OCI-LY1 (cell line): ENCODE measurements around the gene ZNF574.

Source experiments
- H2AFZ ChIP-seq: fragments of 200-600 bp; sonication (generic), shearing (Covaris generic); 2 replicates; pipeline ENCODE4 v1.6.0; 2014; ENCODE audit warnings: antibody characterized with exemption, mild to moderate bottlenecking, low read length
- H3F3A ChIP-seq: fragments of 200-600 bp; sonication (generic), shearing (Covaris generic); 2 replicates; pipeline ENCODE4 v1.6.0; 2014; ENCODE audit warnings: mild to moderate bottlenecking, antibody characterized with exemption, low read length, moderate library complexity; ENCODE audit not compliant: insufficient read depth
- H3K27ac ChIP-seq: fragments of 200-600 bp; sonication (generic); 2 replicates; pipeline ENCODE4 v1.5.1; 2014; ENCODE audit warnings: low read length, mixed run types, mild to moderate bottlenecking, low read depth; ENCODE audit not compliant: poor library complexity, severe bottlenecking
- H3K27me3 ChIP-seq: fragments of 200-600 bp; sonication (generic); 2 replicates; pipeline ENCODE4 v1.6.0; 2014; ENCODE audit warnings: antibody characterized with exemption, mild to moderate bottlenecking, low read length, moderate library complexity; ENCODE audit not compliant: insufficient read depth
- H3K36me3 ChIP-seq: fragments of 200-600 bp; sonication (generic); 2 replicates; pipeline ENCODE4 v1.6.1; 2014; ENCODE audit warnings: mild to moderate bottlenecking, antibody characterized with exemption, low read length, moderate library complexity, mixed read lengths; ENCODE audit not compliant: insufficient read depth
- H3K4me1 ChIP-seq: fragments of 200-600 bp; sonication (generic); 2 replicates; pipeline ENCODE4 v1.5.1; 2014; ENCODE audit warnings: mild to moderate bottlenecking, low read length, moderate library complexity; ENCODE audit not compliant: insufficient read depth, severe bottlenecking
- H3K4me2 ChIP-seq: fragments of 200-600 bp; sonication (generic), shearing (Covaris generic); 2 replicates; pipeline ENCODE4 v1.6.1; 2014; ENCODE audit warnings: low read length
- H3K4me3 ChIP-seq: fragments of 200-600 bp; sonication (generic); 2 replicates; pipeline ENCODE4 v1.5.1; 2014; ENCODE audit warnings: low read length, low read depth, mild to moderate bottlenecking, mixed read lengths; ENCODE audit not compliant: poor library complexity, severe bottlenecking
- H3K79me2 ChIP-seq: fragments of 200-600 bp; shearing (Covaris generic); 2 replicates; pipeline ENCODE4 v1.6.1; 2016; ENCODE audit warnings: mixed run types, low read length, mixed read lengths; ENCODE audit not compliant: insufficient read depth
- H3K9ac ChIP-seq: fragments of 200-600 bp; sonication (generic), shearing (Covaris generic); 2 replicates; pipeline ENCODE4 v1.6.1; 2014; ENCODE audit warnings: mild to moderate bottlenecking, low read length, mixed read lengths
- H3K9me2 ChIP-seq: fragments of 200-600 bp; sonication (generic), shearing (Covaris generic); 2 replicates; pipeline ENCODE4 v1.6.1; 2014; ENCODE audit warnings: low read depth, mild to moderate bottlenecking, low read length, mixed read lengths
- H3K9me3 ChIP-seq: fragments of 200-600 bp; shearing (Covaris generic); 2 replicates; pipeline ENCODE4 v1.6.1; 2014; ENCODE audit warnings: low read length, mixed read lengths
- H4K20me1 ChIP-seq: fragments of 200-600 bp; sonication (generic), shearing (Covaris generic); 2 replicates; pipeline ENCODE4 v1.6.0; 2016; ENCODE audit warnings: mild to moderate bottlenecking, low read length; ENCODE audit not compliant: insufficient read depth
- EZH2 ChIP-seq: fragments of 200-600 bp; sonication (generic), shearing (Covaris generic); IDR thresholded peaks from 2 replicates; pipeline ENCODE4 v1.8.0; 2017; ENCODE audit warnings: borderline replicate concordance, mixed run types, mild to moderate bottlenecking, antibody characterized with exemption, low read length, moderate library complexity, mixed read lengths
- TF ChIP-seq, protein P1 (sequence below): fragments of 200-600 bp; sonication (generic), shearing (Covaris generic); IDR thresholded peaks from 2 replicates; pipeline ENCODE4 v1.5.1; 2017; ENCODE audit warnings: mild to moderate bottlenecking, antibody characterized with exemption, low read length, moderate library complexity, mixed read lengths

ZNF574 gene

DNA sequence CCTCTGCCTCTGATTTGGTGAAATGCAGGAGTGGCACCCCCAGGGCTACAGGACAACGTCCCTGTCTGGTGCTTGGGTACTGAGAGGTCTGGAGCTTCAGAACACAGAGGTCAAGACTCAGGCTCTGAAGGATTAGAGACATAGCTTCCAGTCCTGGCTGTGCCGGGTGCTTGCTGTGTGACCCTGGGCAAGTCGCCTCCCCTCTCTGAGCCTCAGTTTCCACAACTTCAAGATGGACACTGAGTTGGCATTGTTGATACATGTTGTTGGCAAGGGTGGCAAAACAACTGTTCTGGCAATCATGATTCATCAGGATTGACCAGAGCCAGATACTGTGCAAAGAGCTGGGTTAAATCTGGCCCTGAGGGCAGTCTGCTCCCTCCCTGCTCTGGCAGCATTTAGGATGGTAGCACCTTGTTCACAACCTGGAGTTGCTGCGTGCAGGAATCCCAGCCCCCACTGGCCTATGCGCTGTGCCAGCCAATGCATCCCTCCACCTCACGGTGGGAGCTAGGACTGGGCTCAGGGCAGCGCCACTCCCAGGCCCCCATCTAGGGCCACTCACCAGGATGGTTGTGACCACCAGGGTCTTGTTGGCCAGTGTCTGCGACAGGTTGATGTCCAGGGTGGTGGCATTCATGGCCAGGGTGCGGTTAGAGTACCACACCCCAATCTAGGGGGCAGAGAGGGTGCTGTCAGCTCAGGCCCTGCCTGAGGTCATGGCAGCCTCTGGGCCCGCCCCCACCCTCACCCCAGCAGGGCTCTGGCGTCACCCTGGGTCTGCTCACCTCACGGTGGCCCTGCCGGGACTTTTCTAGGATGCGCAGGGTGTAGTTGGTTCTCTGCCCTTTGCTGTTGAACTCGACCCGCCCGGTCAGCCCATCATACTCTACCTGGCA is 22.7 kb upstream of the ZNF574 start:
- no peak overlapping the region for H2AFZ ChIP-seq
- TF ChIP-seq, protein P1, sequence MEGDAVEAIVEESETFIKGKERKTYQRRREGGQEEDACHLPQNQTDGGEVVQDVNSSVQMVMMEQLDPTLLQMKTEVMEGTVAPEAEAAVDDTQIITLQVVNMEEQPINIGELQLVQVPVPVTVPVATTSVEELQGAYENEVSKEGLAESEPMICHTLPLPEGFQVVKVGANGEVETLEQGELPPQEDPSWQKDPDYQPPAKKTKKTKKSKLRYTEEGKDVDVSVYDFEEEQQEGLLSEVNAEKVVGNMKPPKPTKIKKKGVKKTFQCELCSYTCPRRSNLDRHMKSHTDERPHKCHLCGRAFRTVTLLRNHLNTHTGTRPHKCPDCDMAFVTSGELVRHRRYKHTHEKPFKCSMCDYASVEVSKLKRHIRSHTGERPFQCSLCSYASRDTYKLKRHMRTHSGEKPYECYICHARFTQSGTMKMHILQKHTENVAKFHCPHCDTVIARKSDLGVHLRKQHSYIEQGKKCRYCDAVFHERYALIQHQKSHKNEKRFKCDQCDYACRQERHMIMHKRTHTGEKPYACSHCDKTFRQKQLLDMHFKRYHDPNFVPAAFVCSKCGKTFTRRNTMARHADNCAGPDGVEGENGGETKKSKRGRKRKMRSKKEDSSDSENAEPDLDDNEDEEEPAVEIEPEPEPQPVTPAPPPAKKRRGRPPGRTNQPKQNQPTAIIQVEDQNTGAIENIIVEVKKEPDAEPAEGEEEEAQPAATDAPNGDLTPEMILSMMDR: no peak
- H3K9me3 ChIP-seq: no peaks in the 10 kb centered on the region
- no peaks in the 10 kb centered on the region for H3F3A ChIP-seq
- H3K27ac ChIP-seq: no peak overlapping the region
- no peaks in the 10 kb centered on the region for H3K79me2 ChIP-seq
- H3K9ac ChIP-seq: no peak overlapping the region
- H3K4me3 ChIP-seq: no peak overlapping the region
- H3K4me2 ChIP-seq: no peak overlapping the region
- H4K20me1 ChIP-seq: no peaks in the 10 kb centered on the region
- peaks cover 7% of the 10 kb centered on the region for H3K4me1 ChIP-seq
- H3K9me2 ChIP-seq: no peaks in the 10 kb centered on the region
- H3K27me3 ChIP-seq: peaks cover 8% of the 10 kb centered on the region; the same call in 1 of the 2 replicates
- no peaks in the 10 kb centered on the region for H3K36me3 ChIP-seq

DNA sequence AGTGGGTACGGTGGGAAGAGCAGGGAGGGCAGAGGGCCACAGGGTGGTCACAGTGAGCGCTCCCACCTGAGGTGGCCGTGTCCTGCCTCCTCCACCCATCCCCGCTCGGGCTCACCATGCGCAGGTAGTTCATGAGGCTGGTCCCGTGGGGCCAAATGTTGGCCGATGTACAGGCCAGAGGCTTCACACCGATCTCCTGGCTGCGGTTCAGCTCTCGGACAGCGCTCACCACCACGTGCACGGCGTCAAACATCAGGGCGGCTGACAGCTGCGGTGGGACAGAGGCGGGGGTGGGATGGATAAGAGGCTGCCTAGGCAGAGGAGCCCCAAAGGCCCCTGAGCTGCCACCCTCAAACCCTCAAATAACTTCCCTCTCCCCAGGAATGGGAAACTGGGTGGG is 21.8 kb upstream of the ZNF574 start:
- no peaks in the 10 kb centered on the region for H3K79me2 ChIP-seq
- H2AFZ ChIP-seq: no peak overlapping the region
- no peak overlapping the region for H3K4me2 ChIP-seq
- no peak for TF ChIP-seq EZH2
- TF ChIP-seq, protein P1: no peak
- peaks cover 8% of the 10 kb centered on the region; the same call in 1 of the 2 replicates for H3K27me3 ChIP-seq
- H3K4me3 ChIP-seq: no peak overlapping the region
- no peaks in the 10 kb centered on the region for H3F3A ChIP-seq
- no peaks in the 10 kb centered on the region for H4K20me1 ChIP-seq
- no peak overlapping the region for H3K9ac ChIP-seq
- H3K27ac ChIP-seq: no peak overlapping the region
- no peaks in the 10 kb centered on the region for H3K36me3 ChIP-seq
- H3K4me1 ChIP-seq: peaks cover 3% of the 10 kb centered on the region
- no peaks in the 10 kb centered on the region for H3K9me3 ChIP-seq
- H3K9me2 ChIP-seq: no peaks in the 10 kb centered on the region

DNA sequence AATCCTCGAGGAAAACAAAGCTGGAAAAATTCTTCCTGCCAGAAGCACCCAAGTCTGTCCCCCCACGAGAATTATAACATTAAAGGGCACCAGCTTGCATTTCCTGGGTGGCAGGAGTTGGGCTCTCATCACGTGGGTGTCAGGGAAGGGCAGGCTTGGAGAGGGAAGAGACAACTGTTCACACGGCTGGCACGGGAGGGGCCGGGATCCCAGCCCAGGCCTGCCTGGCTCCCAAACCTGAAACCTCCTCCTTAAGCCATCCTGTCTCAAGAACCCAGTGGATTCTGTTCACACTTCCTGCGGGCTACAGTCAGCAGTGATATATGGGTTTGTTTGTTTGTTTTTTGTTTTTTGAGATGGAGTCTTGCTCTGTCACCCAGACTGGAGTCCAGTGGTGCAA is 18.1 kb upstream of the ZNF574 start:
- Histone ChIP-seq H4K20me1 (no peaks in the 10 kb centered on the region), H3K9ac (no peak overlapping the region), H3K9me2 (no peaks in the 10 kb centered on the region), H3K36me3 (no peaks in the 10 kb centered on the region), H3K4me1 (no peaks in the 10 kb centered on the region), H2AFZ (no peak overlapping the region), H3K27ac (no peak overlapping the region), H3K9me3 (no peaks in the 10 kb centered on the region), H3F3A (no peaks in the 10 kb centered on the region), H3K4me3 (no peak overlapping the region), H3K4me2 (no peak overlapping the region), H3K79me2 (no peaks in the 10 kb centered on the region), H3K27me3 (peaks cover 8% of the 10 kb centered on the region; the same call in 1 of the 2 replicates)
- TF ChIP-seq, protein P1: no peak
- no peak for TF ChIP-seq EZH2
